Peyer's patch (tissue), 4 donors: ENCODE measurements around the gene RERE.

Experiments used
- CTCF ChIP-seq, 6 experiments: fragments of 450-650 bp in 4 of 6; fragments of 200-600 bp in 2 of 6; sonication (generic) in 1 of 6; IDR thresholded peaks; one replicate each; pipeline ENCODE4 v1.5.1; 2017 to 2019; ENCODE audit warnings: antibody characterized with exemption in 6 of 6, mild to moderate bottlenecking in 3 of 6, moderate library complexity in 1 of 6
- POLR2A ChIP-seq, 2 donors: fragments of 450-650 bp; IDR thresholded peaks; one replicate each; pipeline ENCODE4 v1.5.1; 2017; ENCODE audit warnings: antibody characterized with exemption in 2 of 2, mild to moderate bottlenecking in 2 of 2, moderate library complexity in 2 of 2

- TF ChIP-seq CTCF (IDR thresholded peaks at IDR 0.05) (no peak), POLR2A (IDR thresholded peaks at IDR 0.05) (no peak)
Measured at GRCh38 chr1:8356256-8357209, 460.9 kb downstream of the RERE start.
